ENCODE data around the gene GNB1. TPM values are rescaled to one million over a fixed set of nuclear protein-coding genes. Genes with fewer than 3 reads are reported as not detected.

The GNB1 gene
- total RNA-seq, 1 donor: 88.7 TPM

GRCh38 chr1:1922702-1922955, 31.7 kb upstream of the GNB1 start:
- H3K36me3 ChIP-seq (ENCODE audit: insufficient read depth, low read length): no peaks in the 10 kb centered on the region
- TF ChIP-seq CTCF (IDR thresholded peaks at IDR 0.05; ENCODE audit: extremely low read depth, low read depth, low read length): no peak
- H3K9me3 ChIP-seq (ENCODE audit: low read depth, low read length): no peaks in the 10 kb centered on the region
- H3K4me1 ChIP-seq (ENCODE audit: insufficient read depth, low read length): peaks cover 6% of the 10 kb centered on the region
- no peaks in the 10 kb centered on the region for H4K20me1 ChIP-seq (ENCODE audit: insufficient read depth, low read length)
- peaks cover 9% of the 10 kb centered on the region for H3K27me3 ChIP-seq (ENCODE audit: insufficient read depth, low read length)
- H3K79me2 ChIP-seq (ENCODE audit: insufficient read depth, low read length): no peaks in the 10 kb centered on the region
- no peak overlapping the region for H3K27ac ChIP-seq (ENCODE audit: low read depth, low read length)
- DNase-seq (ENCODE audit: insufficient read length, low spot score, missing footprints): no peak
- no peak overlapping the region for H3K4me3 ChIP-seq (ENCODE audit: insufficient read depth, low read length)
- H3K4me2 ChIP-seq (ENCODE audit: insufficient read depth, low read length): no peak overlapping the region
- no peak overlapping the region for H2AFZ ChIP-seq (ENCODE audit: low read length)

- no peaks in the 10 kb centered on the region for H3K36me3 ChIP-seq (ENCODE audit: insufficient read depth, low read length)
- no peaks in the 10 kb centered on the region for H3K9me3 ChIP-seq (ENCODE audit: low read depth, low read length)
- H2AFZ ChIP-seq (ENCODE audit: low read length): no peak overlapping the region
- peak; percentile 89 for DNase-seq (ENCODE audit: insufficient read length, low spot score, missing footprints)
- no peak overlapping the region for H3K4me3 ChIP-seq (ENCODE audit: insufficient read depth, low read length)
- H3K4me2 ChIP-seq (ENCODE audit: insufficient read depth, low read length): no peak overlapping the region
- no peak for TF ChIP-seq CTCF (IDR thresholded peaks at IDR 0.05; ENCODE audit: extremely low read depth, low read depth, low read length)
- H3K27me3 ChIP-seq (ENCODE audit: insufficient read depth, low read length): peaks cover 9% of the 10 kb centered on the region
- H3K4me1 ChIP-seq (ENCODE audit: insufficient read depth, low read length): peaks cover 6% of the 10 kb centered on the region
- H3K79me2 ChIP-seq (ENCODE audit: insufficient read depth, low read length): no peaks in the 10 kb centered on the region
- H3K27ac ChIP-seq (ENCODE audit: low read depth, low read length): no peak overlapping the region
- no peaks in the 10 kb centered on the region for H4K20me1 ChIP-seq (ENCODE audit: insufficient read depth, low read length)
These were observed 31.2 kb upstream of the GNB1 start for GRCh38 chr1:1921901-1922701.

- H3K79me2 ChIP-seq (ENCODE audit: insufficient read depth, low read length): no peaks in the 10 kb centered on the region
- DNase-seq (ENCODE audit: insufficient read length, low spot score, missing footprints): no peak
- H3K36me3 ChIP-seq (ENCODE audit: insufficient read depth, low read length): no peaks in the 10 kb centered on the region
- H3K4me2 ChIP-seq (ENCODE audit: insufficient read depth, low read length): no peak overlapping the region
- H3K4me3 ChIP-seq (ENCODE audit: insufficient read depth, low read length): no peak overlapping the region
- peaks cover 6% of the 10 kb centered on the region for H3K4me1 ChIP-seq (ENCODE audit: insufficient read depth, low read length)
- no peak overlapping the region for H2AFZ ChIP-seq (ENCODE audit: low read length)
- TF ChIP-seq CTCF (IDR thresholded peaks at IDR 0.05; ENCODE audit: extremely low read depth, low read depth, low read length): no peak
- peaks cover 9% of the 10 kb centered on the region for H3K27me3 ChIP-seq (ENCODE audit: insufficient read depth, low read length)
- H3K9me3 ChIP-seq (ENCODE audit: low read depth, low read length): no peaks in the 10 kb centered on the region
- H3K27ac ChIP-seq (ENCODE audit: low read depth, low read length): no peak overlapping the region
- no peaks in the 10 kb centered on the region for H4K20me1 ChIP-seq (ENCODE audit: insufficient read depth, low read length)
These were observed 30.6 kb upstream of the GNB1 start for GRCh38 chr1:1921459-1921862.

GRCh38 chr1:1920608-1921458, 29.9 kb upstream of the GNB1 start:
- no peak overlapping the region for H3K4me2 ChIP-seq (ENCODE audit: insufficient read depth, low read length)
- no peak for TF ChIP-seq CTCF (IDR thresholded peaks at IDR 0.05; ENCODE audit: extremely low read depth, low read depth, low read length)
- no peak overlapping the region for H2AFZ ChIP-seq (ENCODE audit: low read length)
- no peaks in the 10 kb centered on the region for H3K79me2 ChIP-seq (ENCODE audit: insufficient read depth, low read length)
- no peaks in the 10 kb centered on the region for H4K20me1 ChIP-seq (ENCODE audit: insufficient read depth, low read length)
- peak; percentile 92 for DNase-seq (ENCODE audit: insufficient read length, low spot score, missing footprints)
- H3K27ac ChIP-seq (ENCODE audit: low read depth, low read length): no peak overlapping the region
- H3K27me3 ChIP-seq (ENCODE audit: insufficient read depth, low read length): peaks cover 9% of the 10 kb centered on the region
- H3K9me3 ChIP-seq (ENCODE audit: low read depth, low read length): no peaks in the 10 kb centered on the region
- no peak overlapping the region for H3K4me3 ChIP-seq (ENCODE audit: insufficient read depth, low read length)
- H3K36me3 ChIP-seq (ENCODE audit: insufficient read depth, low read length): no peaks in the 10 kb centered on the region
- peaks cover 6% of the 10 kb centered on the region for H3K4me1 ChIP-seq (ENCODE audit: insufficient read depth, low read length)
